Hematopoietic multipotent progenitor cell (in vitro differentiated cells): ENCODE data around the gene AKAP10. TPM values are rescaled to one million over a fixed set of nuclear protein-coding genes. Genes with fewer than 3 reads are reported as not detected.
"Not testable (repeated sequence)": the region's sequence is repeated elsewhere in the genome, so short reads cannot be mapped to it uniquely, and the experiment has no call there.

ENCODE experiments used
- DNase-seq, 3 donors: peaks; one replicate each; pipeline ENCODE4 v3.0.0-alpha.2; 2011 to 2015; ENCODE audit warnings: low read depth in 2 of 3, low spot score in 2 of 3
- total RNA-seq: library from RNA; depleted of rRNA; stranded (reverse); fragments of >200 nt; gene quantifications from one replicate; pipeline ENCODE4 v1.2.3, GENCODE V29; 2012

The AKAP10 gene
- total RNA-seq, 1 donor: 14.0 TPM

GRCh38 chr17:19935169-19935568, 42.5 kb downstream of the AKAP10 start:
- DNase-seq: no peak

GRCh38 chr17:19933628-19934027, 44.0 kb downstream of the AKAP10 start:
- no peak for DNase-seq

GRCh38 chr17:19933221-19933620, 44.4 kb downstream of the AKAP10 start:
- DNase-seq: no peak

GRCh38 chr17:19928299-19928698, 49.3 kb downstream of the AKAP10 start:
- DNase-seq: no peak

- no peak for DNase-seq
Measured at GRCh38 chr17:19915245-19915978, 62.2 kb downstream of the AKAP10 start.

DNA sequence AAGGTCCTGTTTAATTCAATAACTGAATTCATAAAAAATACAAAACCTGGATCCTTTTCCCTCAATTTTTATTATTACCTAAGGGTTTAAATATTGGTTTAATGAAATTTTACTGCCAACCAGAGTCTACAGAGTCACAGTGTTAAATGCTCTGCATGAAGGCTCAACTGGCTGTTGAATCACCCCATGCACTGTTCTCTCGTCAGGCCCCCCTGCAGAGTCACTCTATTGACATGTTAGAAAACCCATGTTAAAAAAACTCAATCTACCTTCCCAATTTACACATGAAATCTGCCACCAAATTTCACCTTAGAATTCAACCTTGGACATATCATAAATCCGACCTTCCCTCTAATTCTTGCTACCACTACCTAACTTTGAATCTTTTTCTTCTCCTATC, 66.6 kb downstream of the AKAP10 start:
- DNase-seq: no peak

GRCh38 chr17:19909139-19909538, 68.5 kb downstream of the AKAP10 start:
- no peak for DNase-seq

DNA sequence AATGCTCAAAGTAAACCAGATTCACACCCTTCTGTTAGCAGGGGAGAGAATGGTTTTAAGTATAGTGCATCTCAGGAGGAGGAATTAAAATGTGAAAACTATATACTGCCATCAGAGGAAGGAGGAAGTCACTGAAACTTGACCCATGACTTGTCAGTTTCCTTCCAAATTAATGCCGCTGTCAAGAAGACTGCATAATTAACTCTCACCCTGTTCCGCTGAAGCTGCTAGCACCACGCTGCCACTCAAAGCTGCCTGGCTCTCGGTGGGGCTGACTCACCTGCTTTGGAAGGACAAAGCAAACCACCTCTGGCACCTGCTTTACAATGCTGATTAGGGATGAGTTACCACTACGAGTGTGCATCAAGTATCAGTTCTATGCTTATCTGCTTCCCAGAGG, 72.1 kb downstream of the AKAP10 start:
- peak in 1 of 3 donors; percentile 20 for DNase-seq

DNA sequence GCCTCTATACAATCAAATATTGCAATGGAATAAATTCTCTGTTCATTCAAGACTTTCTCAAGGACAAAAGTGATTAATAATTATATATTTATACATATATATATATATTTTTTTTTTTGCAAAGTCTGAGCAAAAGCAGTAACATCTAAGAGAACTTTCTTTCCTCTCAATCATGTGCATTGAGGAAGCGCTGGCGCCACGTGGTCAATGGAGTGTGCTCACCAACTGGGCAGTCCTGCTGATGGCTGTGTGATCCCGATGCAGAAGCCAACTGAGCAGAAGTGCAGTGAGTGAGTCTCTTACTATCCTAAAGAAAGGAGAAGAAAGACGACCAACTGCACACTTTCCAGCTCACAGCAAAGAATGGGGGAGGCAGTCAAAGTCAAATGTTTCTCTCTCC, 72.7 kb downstream of the AKAP10 start:
- DNase-seq: no peak

DNA sequence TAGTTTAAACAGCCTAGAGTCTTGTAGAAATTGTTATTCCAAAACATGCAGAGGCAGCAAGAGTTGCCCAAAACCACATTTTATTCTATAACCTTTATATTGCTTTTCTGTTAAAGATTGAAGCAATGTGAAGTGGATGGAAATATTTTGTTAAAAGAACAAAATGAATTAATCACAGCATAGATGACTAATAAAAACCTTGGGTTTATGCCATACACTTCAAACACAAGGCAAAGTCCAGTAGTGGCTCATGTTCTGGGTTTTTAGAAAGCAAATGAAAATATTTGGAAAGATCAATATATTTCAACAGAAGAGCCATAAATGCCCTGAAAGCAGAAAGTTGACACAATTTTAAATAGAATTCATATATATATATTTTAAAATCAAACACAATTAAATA, 73.2 kb downstream of the AKAP10 start:
- no peak for DNase-seq

DNA sequence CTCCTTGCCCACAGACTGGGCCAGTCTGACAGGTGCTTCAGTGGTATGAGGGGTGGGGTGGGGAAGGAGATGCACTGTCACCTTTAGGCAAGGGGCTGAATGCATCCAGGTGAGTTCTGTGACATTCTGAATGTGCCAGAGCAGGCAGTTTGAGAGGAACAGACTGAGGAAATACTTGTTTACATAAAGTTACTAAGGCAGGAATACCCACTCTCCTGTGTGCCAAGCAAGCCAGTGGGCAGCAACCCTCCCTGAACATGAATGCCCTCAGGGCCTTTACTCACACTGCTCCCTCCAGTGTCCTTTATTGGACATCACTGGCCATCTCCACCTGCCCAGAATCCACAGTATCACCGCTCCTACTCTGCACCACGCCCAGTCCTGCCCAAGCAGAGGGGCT, 76.8 kb downstream of the AKAP10 start:
- DNase-seq: no peak

DNA sequence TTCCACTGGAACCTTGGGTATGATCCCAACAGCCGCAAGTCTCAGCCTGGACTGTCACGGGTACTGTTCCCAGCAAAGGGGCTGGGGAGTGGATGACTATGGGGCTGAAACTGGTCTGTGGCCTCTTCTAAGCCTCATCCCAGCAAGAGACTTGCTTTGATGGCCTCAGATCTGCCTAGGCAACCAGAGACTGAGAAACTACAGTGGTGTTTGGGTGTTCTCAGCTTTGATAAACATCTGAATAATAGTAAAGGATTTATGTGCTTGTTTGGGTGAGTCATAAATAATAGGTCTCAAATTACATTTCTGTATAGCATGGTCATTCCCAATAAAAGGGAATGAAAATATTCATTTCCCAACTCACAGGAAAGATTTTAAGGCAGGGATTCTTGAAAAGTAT, 79.7 kb downstream of the AKAP10 start:
- DNase-seq: no peak

- DNase-seq: no peak
Measured at GRCh38 chr17:19897090-19897837, 80.4 kb downstream of the AKAP10 start.

GRCh38 chr17:19896679-19897078, 80.9 kb downstream of the AKAP10 start:
- no peak for DNase-seq

DNA sequence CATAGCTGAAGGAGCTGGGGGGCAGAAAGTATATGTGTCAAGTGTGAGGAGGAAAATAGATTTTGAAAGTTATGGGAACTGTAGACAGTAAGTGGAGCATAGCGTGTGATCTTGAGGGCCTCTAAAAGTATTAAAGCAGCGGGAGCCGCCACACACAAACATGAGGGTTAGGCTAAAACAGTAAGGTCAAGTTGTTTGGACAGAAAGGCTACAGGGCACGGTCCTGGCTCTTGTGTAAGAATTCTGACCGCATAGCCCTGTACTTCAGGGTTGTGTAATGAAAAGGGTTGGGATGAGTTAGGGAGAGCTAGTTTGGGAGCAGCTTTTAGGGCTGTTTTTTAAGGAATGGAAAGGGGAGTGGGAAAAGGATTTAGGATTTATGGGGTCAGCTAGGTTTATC, 87.1 kb downstream of the AKAP10 start:
- DNase-seq: not testable (repeated sequence)

- not testable (repeated sequence) for DNase-seq
Measured at GRCh38 chr17:19890001-19890400, 87.6 kb downstream of the AKAP10 start.

GRCh38 chr17:19886116-19886515, 91.5 kb downstream of the AKAP10 start:
- no peak for DNase-seq

GRCh38 chr17:19883537-19884215, 94.0 kb downstream of the AKAP10 start:
- DNase-seq: no peak

DNA sequence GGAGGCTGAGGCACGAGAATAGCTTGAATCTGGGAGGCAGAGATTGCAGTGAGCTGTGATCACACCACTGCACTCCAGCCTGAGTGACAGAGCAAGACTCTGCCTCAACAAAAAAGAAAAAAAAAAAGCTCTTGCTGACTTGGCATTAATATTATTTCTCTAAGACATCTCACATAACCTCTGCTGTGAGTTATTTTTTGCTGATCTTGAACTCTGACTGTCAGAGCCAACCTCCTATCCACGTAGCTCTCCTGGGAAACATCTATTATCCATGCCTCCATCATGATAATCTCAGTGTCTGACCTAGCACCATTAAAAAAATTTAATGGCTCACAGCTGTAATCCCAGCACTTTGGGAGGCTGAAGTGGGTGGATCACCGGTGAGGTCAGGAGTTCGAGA, 97.2 kb downstream of the AKAP10 start:
- DNase-seq: no peak

- DNase-seq: peak in 2 of 3 donors; percentile 21 to 63
Measured at GRCh38 chr17:19877364-19877945, 100.2 kb downstream of the AKAP10 start.

DNA sequence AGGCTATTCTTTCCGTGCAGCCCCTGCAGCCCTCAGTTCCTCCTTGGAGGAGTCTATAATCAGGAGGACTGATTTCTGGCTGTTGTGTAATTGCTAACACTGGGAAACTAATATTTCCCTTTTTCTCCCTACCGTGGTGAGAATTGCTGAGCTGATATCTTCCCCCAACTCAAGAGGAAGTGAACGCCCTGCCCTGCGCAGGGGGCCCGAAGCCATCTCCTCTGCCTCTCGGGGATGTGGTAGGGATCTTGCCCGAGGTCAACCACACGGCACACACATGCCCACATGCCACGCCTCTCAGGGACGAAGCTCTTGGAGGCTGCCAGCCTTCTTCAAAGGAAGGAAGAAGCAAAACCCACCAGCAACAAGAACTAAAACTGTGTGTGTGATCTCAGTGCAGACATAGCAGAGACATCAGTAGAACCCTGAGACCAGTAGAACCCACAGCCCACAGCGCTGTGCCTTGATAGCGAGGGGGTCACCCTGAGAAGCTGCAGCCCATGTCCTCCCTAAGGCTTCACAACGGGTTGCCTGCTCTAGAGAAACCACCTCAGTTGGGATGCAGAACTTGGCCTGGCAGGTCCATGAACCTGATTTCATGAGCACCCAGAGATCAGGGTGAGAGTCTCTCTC, 101.0 kb downstream of the AKAP10 start:
- DNase-seq: peak in 2 of 3 donors; percentile 74 to 87
